Measurements from ENCODE around the gene GMPPB.

The GMPPB gene

DNA sequence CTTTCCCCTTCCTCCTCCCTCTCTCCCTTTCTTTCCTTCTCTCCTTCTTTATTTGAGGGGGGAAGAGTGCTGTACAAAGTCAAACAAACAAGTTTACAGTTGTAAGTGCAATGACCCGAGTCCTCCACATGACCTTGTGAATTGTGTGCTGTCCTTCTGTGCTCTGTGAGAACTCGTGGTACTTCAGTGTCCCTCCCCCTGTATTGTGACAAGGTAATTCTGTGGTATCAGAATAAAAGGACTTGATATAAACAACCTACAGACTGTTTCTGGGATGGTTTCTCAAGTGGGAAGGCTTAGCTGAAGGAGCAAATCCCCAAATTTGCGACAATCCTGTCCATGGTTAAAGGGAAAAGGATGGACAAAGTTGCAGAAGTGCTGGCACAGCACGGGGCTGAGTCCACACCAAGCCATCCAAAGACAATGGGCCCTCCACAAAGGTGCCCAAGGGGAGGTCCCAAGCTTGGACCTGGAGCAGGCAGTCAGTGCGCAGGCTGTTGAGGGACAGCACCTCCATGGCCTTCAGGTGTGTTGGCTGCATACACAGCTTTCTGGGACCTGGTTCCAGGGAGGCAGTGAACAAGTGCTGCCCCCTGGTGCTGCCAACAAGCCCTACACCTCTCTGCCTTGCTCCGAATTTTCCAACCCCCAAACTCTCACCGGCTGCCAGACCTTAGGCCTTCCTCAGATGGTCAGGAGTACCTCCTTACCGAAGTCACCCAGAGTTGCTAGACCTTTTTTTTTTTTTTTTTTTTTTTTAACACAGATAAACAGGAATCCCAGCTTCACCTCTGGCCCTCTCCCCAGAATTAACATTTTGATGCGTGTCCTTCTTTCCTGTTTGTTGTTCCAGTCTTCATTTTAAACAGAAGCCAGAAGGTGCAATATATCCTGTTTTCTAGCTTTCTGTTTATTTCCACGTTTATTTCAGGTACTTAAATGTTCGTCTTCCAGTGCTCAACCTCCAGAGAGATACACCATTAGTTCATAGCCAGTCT is 52.2 kb downstream of the GMPPB start:
- Mint-ChIP-seq H3K4me3 (no peak overlapping the region), H3K27ac (no peak overlapping the region), H3K4me1 (ENCODE audit: low read depth) (peaks cover 37% of the 10 kb centered on the region), H3K27me3 (peaks cover 22% of the 10 kb centered on the region), H3K36me3 (ENCODE audit: low read depth) (peaks cover 29% of the 10 kb centered on the region), H3K9me3 (no peaks in the 10 kb centered on the region)
- intact Hi-C loops (cut with micrococcal nuclease) = loop anchor here (1.0 to 5.0 kb wide), 2 partner anchors 132 to 199 kb away; partner anchors contain the start of gene DAG1

DNA sequence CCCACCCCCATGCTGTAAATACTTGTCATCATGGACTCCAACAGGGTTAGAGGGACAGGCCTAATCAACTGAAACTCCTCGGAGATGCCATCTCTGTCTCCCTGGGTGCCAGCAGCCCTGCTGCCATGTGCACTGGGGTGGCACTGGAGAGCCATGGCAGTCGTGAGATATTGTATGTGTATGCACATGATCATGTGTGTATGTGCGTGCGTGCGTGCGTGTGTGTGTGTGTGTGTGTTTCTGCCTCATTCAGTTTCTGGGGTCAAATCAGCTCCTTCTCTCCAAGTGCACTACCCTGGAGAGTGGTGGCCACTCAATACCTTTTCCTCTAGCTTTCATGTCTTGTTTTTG is 52.8 kb downstream of the GMPPB start:
- H3K9me3 Mint-ChIP-seq = no peaks in the 10 kb centered on the region
- peaks cover 22% of the 10 kb centered on the region for H3K36me3 Mint-ChIP-seq (ENCODE audit: low read depth)
- H3K27me3 Mint-ChIP-seq = peaks cover 22% of the 10 kb centered on the region
- no peak overlapping the region for H3K4me3 Mint-ChIP-seq
- H3K27ac Mint-ChIP-seq = no peak overlapping the region
- intact Hi-C loops (cut with micrococcal nuclease) = loop anchor here (1.0 to 5.0 kb wide), 2 partner anchors 132 to 199 kb away; partner anchors contain the start of gene DAG1
- H3K4me1 Mint-ChIP-seq (ENCODE audit: low read depth) = peaks cover 31% of the 10 kb centered on the region

Data from dendritic cell treated with granulocyte-macrophage colony-stimulating factor and Interleukin-4, amounts not matched to agents 40 ng/mL and 50 ng/mL, for 4 days (primary cell).